SU-DHL-6 (cell line): ENCODE results near the gene KNTC1.

ENCODE experiments used
- H2AFZ ChIP-seq: fragments of 200-600 bp; sonication (generic); 2 replicates; pipeline ENCODE4 v1.6.1; 2014; ENCODE audit warnings: low read depth, mild to moderate bottlenecking, moderate library complexity, mixed read lengths, antibody characterized with exemption, low read length; ENCODE audit not compliant: severe bottlenecking
- H3F3A ChIP-seq: fragments of 200-600 bp; shearing (Covaris generic); 2 replicates; pipeline ENCODE4 v1.6.0; 2016; ENCODE audit warnings: antibody characterized with exemption, mild to moderate bottlenecking; ENCODE audit not compliant: insufficient read depth
- H3K27ac ChIP-seq: fragments of 200-600 bp; sonication (generic); 2 replicates; pipeline ENCODE4 v1.5.1; 2016; ENCODE audit warnings: low read depth, mild to moderate bottlenecking, low read length, moderate library complexity, mixed read lengths
- H3K27me3 ChIP-seq: fragments of 200-600 bp; sonication (generic), shearing (Covaris generic); 2 replicates; pipeline ENCODE4 v1.6.0; 2014; ENCODE audit warnings: mild to moderate bottlenecking, low read length
- H3K36me3 ChIP-seq: fragments of 200-600 bp; sonication (generic); 2 replicates; pipeline ENCODE4 v1.6.1; 2014; ENCODE audit warnings: mild to moderate bottlenecking, low read length, mixed read lengths
- H3K4me2 ChIP-seq: fragments of 300-600, 200-600 bp; shearing (Covaris generic), sonication (generic); 2 replicates; pipeline ENCODE4 v1.6.0; 2014; ENCODE audit warnings: low read length, low read depth, mild to moderate bottlenecking; ENCODE audit not compliant: poor library complexity, severe bottlenecking
- H3K4me3 ChIP-seq: fragments of 200-600 bp; sonication (generic); 2 replicates; pipeline ENCODE4 v1.5.1; 2014; ENCODE audit warnings: antibody characterized with exemption, low read length, mild to moderate bottlenecking, mixed read lengths; ENCODE audit not compliant: insufficient read depth, poor library complexity, severe bottlenecking
- H3K79me2 ChIP-seq: fragments of 200-600 bp; sonication (generic); 2 replicates; pipeline ENCODE4 v1.6.1; 2014; ENCODE audit warnings: mild to moderate bottlenecking, low read length, moderate library complexity; ENCODE audit not compliant: insufficient read depth
- H3K9ac ChIP-seq: fragments of 200-600 bp; sonication (generic); 2 replicates; pipeline ENCODE4 v1.7.0; 2014; ENCODE audit warnings: mild to moderate bottlenecking, low read length
- H3K9me2 ChIP-seq: fragments of 200-600 bp; sonication (generic); replicated peaks from 2 replicates; pipeline ENCODE4 v1.6.1; 2014; ENCODE audit warnings: low read length; ENCODE audit not compliant: insufficient read depth
- H3K9me3 ChIP-seq: fragments of 200-600 bp; sonication (generic); 2 replicates; pipeline ENCODE4 v1.6.1; 2014; ENCODE audit warnings: low read length, mixed read lengths; ENCODE audit not compliant: insufficient read depth
- H4K20me1 ChIP-seq: fragments of 200-600 bp; sonication (generic); 2 replicates; pipeline ENCODE4 v1.6.1; 2014; ENCODE audit warnings: low read depth, mild to moderate bottlenecking, antibody characterized with exemption, low read length, moderate library complexity, mixed read lengths
- EZH2phosphoT487 ChIP-seq: fragments of 200-600 bp; sonication (generic), shearing (Covaris generic); conservative IDR thresholded peaks from 2 replicates; pipeline ENCODE4 v1.6.1; 2018; ENCODE audit warnings: mild to moderate bottlenecking, antibody characterized with exemption, low read length, moderate library complexity, mixed read lengths
- TF ChIP-seq, protein P1 (sequence below): fragments of 200-600 bp; sonication (generic); IDR thresholded peaks from one replicate; pipeline ENCODE4 v1.5.1; 2017; ENCODE audit warnings: antibody characterized with exemption, mild to moderate bottlenecking, low read length, moderate library complexity; ENCODE audit not compliant: insufficient read depth, poor library complexity, severe bottlenecking

KNTC1 gene

GRCh38 chr12:122515275-122515674 is 11.8 kb upstream of the KNTC1 start:
- no peak for TF ChIP-seq EZH2phosphoT487
- TF ChIP-seq, protein P1, sequence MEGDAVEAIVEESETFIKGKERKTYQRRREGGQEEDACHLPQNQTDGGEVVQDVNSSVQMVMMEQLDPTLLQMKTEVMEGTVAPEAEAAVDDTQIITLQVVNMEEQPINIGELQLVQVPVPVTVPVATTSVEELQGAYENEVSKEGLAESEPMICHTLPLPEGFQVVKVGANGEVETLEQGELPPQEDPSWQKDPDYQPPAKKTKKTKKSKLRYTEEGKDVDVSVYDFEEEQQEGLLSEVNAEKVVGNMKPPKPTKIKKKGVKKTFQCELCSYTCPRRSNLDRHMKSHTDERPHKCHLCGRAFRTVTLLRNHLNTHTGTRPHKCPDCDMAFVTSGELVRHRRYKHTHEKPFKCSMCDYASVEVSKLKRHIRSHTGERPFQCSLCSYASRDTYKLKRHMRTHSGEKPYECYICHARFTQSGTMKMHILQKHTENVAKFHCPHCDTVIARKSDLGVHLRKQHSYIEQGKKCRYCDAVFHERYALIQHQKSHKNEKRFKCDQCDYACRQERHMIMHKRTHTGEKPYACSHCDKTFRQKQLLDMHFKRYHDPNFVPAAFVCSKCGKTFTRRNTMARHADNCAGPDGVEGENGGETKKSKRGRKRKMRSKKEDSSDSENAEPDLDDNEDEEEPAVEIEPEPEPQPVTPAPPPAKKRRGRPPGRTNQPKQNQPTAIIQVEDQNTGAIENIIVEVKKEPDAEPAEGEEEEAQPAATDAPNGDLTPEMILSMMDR = no peak
- H3F3A ChIP-seq = peaks cover 66% of the 10 kb centered on the region

DNA sequence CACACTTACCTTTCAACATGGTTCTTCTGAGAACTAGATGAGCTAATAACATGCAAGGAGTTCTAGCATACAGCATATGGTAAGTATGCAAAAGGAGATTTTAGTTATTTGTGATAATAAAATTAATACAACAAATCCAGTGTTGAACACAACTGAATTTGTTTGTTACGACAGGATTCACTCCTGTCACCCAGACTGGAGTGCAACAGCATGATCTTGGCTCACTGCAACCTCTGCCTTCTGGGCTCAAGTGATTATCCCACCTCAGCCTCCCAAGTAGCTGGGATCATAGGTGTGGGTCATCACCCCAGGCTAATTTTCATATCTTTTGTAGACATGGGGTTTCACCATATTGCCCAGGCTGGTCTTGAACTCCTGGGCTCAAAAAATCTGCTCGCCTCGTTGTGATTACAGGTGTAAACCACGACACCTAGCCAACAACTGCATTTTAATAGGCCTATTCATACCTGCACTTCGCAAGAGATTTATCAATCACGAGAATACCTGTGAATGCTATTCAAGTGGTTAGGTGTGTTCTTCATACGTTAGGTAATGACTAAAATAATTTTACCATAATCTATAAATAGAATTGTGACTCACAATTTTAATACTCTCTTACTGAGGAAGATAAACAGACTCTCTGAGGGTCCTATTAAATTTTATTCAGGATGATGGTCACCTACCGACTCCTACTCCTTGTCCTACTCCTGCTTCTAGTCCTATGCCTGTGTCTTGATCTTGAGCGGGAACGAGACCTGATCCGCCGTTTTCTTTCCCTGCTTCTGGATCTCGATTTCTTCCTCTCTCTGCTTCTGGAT is 10.3 kb upstream of the KNTC1 start:
- H3K9me3 ChIP-seq = no peaks in the 10 kb centered on the region
- H3K27me3 ChIP-seq = no peaks in the 10 kb centered on the region
- peaks cover 60% of the 10 kb centered on the region for H3F3A ChIP-seq
- peaks cover 78% of the 10 kb centered on the region for H3K79me2 ChIP-seq
- H3K27ac ChIP-seq = no peak overlapping the region
- H2AFZ ChIP-seq = no peak overlapping the region
- no peak overlapping the region for H3K9ac ChIP-seq
- no peak overlapping the region for H3K4me2 ChIP-seq
- no peaks in the 10 kb centered on the region for H3K9me2 ChIP-seq
- H4K20me1 ChIP-seq = peaks cover 52% of the 10 kb centered on the region
- no peak overlapping the region for H3K4me3 ChIP-seq
- no peak for TF ChIP-seq EZH2phosphoT487
- TF ChIP-seq, protein P1 = no peak
- peaks cover 90% of the 10 kb centered on the region for H3K36me3 ChIP-seq

More at GRCh38 chr12:122515275-122515674, 11.8 kb upstream of the KNTC1 start:
- Histone ChIP-seq H3K27me3 (no peaks in the 10 kb centered on the region), H3K79me2 (peaks cover 73% of the 10 kb centered on the region), H2AFZ (no peak overlapping the region), H3K4me2 (no peak overlapping the region), H3K4me3 (no peak overlapping the region), H3K36me3 (peaks cover 89% of the 10 kb centered on the region), H3K9me3 (no peaks in the 10 kb centered on the region), H3K27ac (no peak overlapping the region), H3K9me2 (no peaks in the 10 kb centered on the region), H3K9ac (no peak overlapping the region), H4K20me1 (peaks cover 50% of the 10 kb centered on the region)

GRCh38 chr12:122517877-122518276 is 9.2 kb upstream of the KNTC1 start:
- H2AFZ ChIP-seq = no peak overlapping the region
- H3K9me3 ChIP-seq = no peaks in the 10 kb centered on the region
- peaks cover 64% of the 10 kb centered on the region for H3F3A ChIP-seq
- no peaks in the 10 kb centered on the region for H3K27me3 ChIP-seq
- H3K36me3 ChIP-seq = peaks cover 91% of the 10 kb centered on the region
- TF ChIP-seq, protein P1 = no peak
- TF ChIP-seq EZH2phosphoT487 = no peak
- no peak overlapping the region for H3K27ac ChIP-seq
- H3K9me2 ChIP-seq = no peaks in the 10 kb centered on the region
- H3K79me2 ChIP-seq = peaks cover 83% of the 10 kb centered on the region
- no peak overlapping the region for H3K9ac ChIP-seq
- H3K4me2 ChIP-seq = no peak overlapping the region
- H3K4me3 ChIP-seq = no peak overlapping the region
- H4K20me1 ChIP-seq = peaks cover 61% of the 10 kb centered on the region
